Glutamatergic neuron (in vitro differentiated cells): Measurements from ENCODE around the gene RAB6B. TPM values are rescaled to one million over a fixed set of nuclear protein-coding genes. Genes with fewer than 3 reads are reported as not detected.

Source experiments
- DNase-seq: peaks from one replicate; pipeline ENCODE4 v3.0.0; 2022
- H3K27ac Mint-ChIP-seq: one replicate; pipeline ENCODE4 v1.8.0; 2020; ENCODE audit warnings: mild to moderate bottlenecking, mixed read lengths, inconsistent platforms; ENCODE audit not compliant: unreplicated experiment
- H3K27me3 Mint-ChIP-seq: one replicate; pipeline ENCODE4 v1.8.0; 2020; ENCODE audit warnings: mild to moderate bottlenecking, moderate library complexity, mixed read lengths, inconsistent platforms; ENCODE audit not compliant: unreplicated experiment
- H3K36me3 Mint-ChIP-seq: one replicate; pipeline ENCODE4 v1.8.0; 2020; ENCODE audit warnings: mild to moderate bottlenecking, mixed read lengths, inconsistent platforms; ENCODE audit not compliant: unreplicated experiment
- H3K4me1 Mint-ChIP-seq: one replicate; pipeline ENCODE4 v1.8.0; 2020; ENCODE audit warnings: mild to moderate bottlenecking, low read depth, mixed read lengths, inconsistent platforms; ENCODE audit not compliant: unreplicated experiment
- H3K4me3 Mint-ChIP-seq: one replicate; pipeline ENCODE4 v1.8.0; 2020; ENCODE audit warnings: mild to moderate bottlenecking, mixed read lengths, inconsistent platforms; ENCODE audit not compliant: unreplicated experiment
- H3K9me3 Mint-ChIP-seq: one replicate; pipeline ENCODE4 v1.8.0; 2020; ENCODE audit warnings: mild to moderate bottlenecking, moderate library complexity, mixed read lengths, inconsistent platforms; ENCODE audit not compliant: unreplicated experiment
- total RNA-seq: library from RNA; stranded (reverse); fragmentation: NEBNext Ultra II Directional; extraction: Animal tissue kit (Norgen Biotek cat#: 25700); gene quantifications from one replicate; pipeline ENCODE4 v1.2.1, GENCODE V29; 2021; ENCODE audit not compliant: unreplicated experiment
- TF ChIP-seq, protein P1 (sequence below): fragments of 200-600 bp; sonication (generic); IDR thresholded peaks from one replicate; pipeline ENCODE4 v1.5.0; 2021; ENCODE audit not compliant: partially characterized antibody, unreplicated experiment

The RAB6B gene
- total RNA-seq, 1 donor from 2014 or later: 222 TPM

DNA sequence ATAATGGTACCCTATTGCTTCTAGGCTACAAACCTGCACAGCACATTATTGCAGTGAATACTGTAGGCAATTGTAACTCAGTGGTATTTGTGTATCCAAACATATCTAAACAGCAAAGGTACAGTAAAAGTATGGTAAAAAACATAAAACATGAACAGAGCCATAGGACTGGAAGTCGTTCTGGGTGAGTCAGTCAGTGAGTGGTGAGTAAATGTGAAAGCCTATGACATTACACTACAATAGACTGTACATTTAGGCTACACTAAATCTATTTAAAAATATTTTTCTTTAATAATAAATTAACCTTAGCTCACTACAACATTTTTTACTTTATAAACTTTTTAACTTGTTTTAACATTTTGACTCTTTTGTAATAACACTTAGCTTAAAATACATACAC, 21.3 kb downstream of the RAB6B start:
- Mint-ChIP-seq H3K36me3 (no peaks in the 10 kb centered on the region), H3K9me3 (peaks cover 5% of the 10 kb centered on the region), H3K4me1 (peaks cover 21% of the 10 kb centered on the region), H3K4me3 (no peak overlapping the region), H3K27me3 (peaks cover 7% of the 10 kb centered on the region), H3K27ac (no peak overlapping the region)
- no peak for DNase-seq
- TF ChIP-seq, protein P1, sequence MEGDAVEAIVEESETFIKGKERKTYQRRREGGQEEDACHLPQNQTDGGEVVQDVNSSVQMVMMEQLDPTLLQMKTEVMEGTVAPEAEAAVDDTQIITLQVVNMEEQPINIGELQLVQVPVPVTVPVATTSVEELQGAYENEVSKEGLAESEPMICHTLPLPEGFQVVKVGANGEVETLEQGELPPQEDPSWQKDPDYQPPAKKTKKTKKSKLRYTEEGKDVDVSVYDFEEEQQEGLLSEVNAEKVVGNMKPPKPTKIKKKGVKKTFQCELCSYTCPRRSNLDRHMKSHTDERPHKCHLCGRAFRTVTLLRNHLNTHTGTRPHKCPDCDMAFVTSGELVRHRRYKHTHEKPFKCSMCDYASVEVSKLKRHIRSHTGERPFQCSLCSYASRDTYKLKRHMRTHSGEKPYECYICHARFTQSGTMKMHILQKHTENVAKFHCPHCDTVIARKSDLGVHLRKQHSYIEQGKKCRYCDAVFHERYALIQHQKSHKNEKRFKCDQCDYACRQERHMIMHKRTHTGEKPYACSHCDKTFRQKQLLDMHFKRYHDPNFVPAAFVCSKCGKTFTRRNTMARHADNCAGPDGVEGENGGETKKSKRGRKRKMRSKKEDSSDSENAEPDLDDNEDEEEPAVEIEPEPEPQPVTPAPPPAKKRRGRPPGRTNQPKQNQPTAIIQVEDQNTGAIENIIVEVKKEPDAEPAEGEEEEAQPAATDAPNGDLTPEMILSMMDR: no peak

- H3K4me1 Mint-ChIP-seq: peaks cover 35% of the 10 kb centered on the region
- H3K36me3 Mint-ChIP-seq: no peaks in the 10 kb centered on the region
- peaks cover 8% of the 10 kb centered on the region for H3K27me3 Mint-ChIP-seq
- no peak overlapping the region for H3K27ac Mint-ChIP-seq
- no peak for DNase-seq
- H3K9me3 Mint-ChIP-seq: peaks cover 3% of the 10 kb centered on the region
- TF ChIP-seq, protein P1: no peak
- no peak overlapping the region for H3K4me3 Mint-ChIP-seq
Observed at GRCh38 chr3:133872781-133873180, 22.9 kb downstream of the RAB6B start.

DNA sequence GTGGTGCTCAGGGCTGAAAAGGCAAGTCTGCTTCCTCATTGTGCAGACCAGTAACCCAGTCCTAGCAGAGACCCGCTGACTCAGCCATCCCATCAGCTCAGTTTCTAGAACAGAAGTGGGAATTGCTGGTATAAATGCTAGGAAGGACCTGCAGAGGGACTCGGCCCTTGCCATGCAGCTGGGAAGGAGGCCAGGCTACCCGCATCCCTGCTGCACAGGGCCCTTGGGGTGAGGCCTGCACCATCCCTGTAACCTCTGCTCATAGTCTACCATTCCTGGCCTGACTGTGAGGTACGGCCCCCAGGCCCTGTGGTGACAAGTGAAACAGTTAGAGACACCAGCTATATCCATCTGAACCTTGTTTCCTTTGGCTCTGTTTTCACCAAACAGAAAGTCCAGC, 23.5 kb downstream of the RAB6B start:
- H3K36me3 Mint-ChIP-seq: no peaks in the 10 kb centered on the region
- H3K4me1 Mint-ChIP-seq: peaks cover 35% of the 10 kb centered on the region
- H3K9me3 Mint-ChIP-seq: peaks cover 3% of the 10 kb centered on the region
- H3K27me3 Mint-ChIP-seq: peaks cover 8% of the 10 kb centered on the region
- DNase-seq: no peak
- TF ChIP-seq, protein P1: no peak
- H3K4me3 Mint-ChIP-seq: no peak overlapping the region
- no peak overlapping the region for H3K27ac Mint-ChIP-seq

DNA sequence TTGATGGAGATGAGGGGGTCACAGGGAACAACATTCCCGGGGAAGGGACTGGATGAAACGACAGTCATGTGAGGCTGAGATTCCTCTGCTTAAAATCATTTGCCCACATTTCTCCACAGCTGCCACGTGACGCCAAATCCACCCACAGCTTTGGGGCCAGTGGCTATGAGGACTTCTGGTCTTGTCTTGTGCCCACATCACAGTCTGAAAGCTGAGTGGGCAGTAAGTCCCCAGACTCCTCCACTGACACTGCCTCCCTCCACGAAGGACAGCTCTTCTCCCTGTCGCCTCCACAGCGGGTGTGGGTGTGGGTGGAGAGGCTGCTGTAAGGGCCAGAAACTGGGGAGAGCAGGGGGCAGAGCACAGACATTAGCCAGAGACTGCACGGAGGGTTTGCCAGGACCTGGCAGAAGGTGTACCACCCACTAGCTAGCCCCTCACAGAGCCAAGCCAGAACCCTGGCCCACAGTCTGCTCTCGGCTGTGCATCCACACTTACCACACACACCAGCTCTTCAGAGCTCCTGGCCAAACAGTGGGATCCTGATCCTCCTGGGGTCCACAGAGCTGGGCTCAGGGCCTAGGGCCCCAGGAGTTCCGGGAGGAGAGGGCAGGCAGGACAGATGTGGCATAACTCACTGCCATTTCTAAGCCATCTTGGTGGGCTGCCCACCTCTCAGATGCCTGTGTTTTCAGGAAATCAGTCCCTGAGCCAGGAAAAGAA, 24.2 kb downstream of the RAB6B start:
- TF ChIP-seq, protein P1: no peak
- no peak for DNase-seq
- Mint-ChIP-seq H3K27me3 (peaks cover 8% of the 10 kb centered on the region), H3K36me3 (no peaks in the 10 kb centered on the region), H3K27ac (no peak overlapping the region), H3K4me3 (no peak overlapping the region), H3K4me1 (peaks cover 33% of the 10 kb centered on the region), H3K9me3 (peaks cover 3% of the 10 kb centered on the region)

- DNase-seq: no peak
- Mint-ChIP-seq H3K27me3 (peaks cover 5% of the 10 kb centered on the region), H3K9me3 (peaks cover 3% of the 10 kb centered on the region), H3K27ac (no peak overlapping the region), H3K4me1 (peaks cover 28% of the 10 kb centered on the region), H3K4me3 (no peak overlapping the region), H3K36me3 (no peaks in the 10 kb centered on the region)
- TF ChIP-seq, protein P1: no peak
Observed at GRCh38 chr3:133870822-133871221, 24.9 kb downstream of the RAB6B start.
